GM18498 (cell line): ENCODE data around the gene FGF6.
"Not testable (repeated sequence)": the region's sequence is repeated elsewhere in the genome, so short reads cannot be mapped to it uniquely, and the experiment has no call there.

Source experiments
- ATAC-seq: cut with Tn5 transposase; IDR thresholded peaks from one replicate; pipeline ENCODE4 v1.9.1; 2021; ENCODE audit warnings: mild to moderate bottlenecking, moderate library complexity; ENCODE audit not compliant: unreplicated experiment

Gene FGF6

DNA sequence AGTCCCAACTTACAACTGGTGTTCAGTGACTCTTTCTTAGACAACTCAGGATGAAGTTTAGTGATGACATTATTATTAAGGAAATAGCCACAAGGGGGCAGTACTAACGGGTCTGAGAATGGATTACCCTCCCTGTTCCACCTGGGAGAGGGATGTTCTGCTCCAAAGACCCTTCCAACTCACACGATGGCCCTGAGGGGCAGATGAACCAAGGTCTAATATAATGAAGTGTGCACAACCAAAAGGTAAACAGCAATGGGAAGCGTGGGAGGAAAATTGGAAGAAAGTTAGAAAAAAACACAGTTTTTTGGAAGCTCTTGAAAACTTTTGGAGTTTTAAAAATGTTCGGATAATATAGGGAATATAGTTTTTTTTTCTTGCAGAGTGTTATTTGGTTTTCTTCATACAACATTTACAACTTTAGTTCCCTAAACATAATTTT lies 24.0 kb downstream of the FGF6 start:
- no peak for ATAC-seq

DNA sequence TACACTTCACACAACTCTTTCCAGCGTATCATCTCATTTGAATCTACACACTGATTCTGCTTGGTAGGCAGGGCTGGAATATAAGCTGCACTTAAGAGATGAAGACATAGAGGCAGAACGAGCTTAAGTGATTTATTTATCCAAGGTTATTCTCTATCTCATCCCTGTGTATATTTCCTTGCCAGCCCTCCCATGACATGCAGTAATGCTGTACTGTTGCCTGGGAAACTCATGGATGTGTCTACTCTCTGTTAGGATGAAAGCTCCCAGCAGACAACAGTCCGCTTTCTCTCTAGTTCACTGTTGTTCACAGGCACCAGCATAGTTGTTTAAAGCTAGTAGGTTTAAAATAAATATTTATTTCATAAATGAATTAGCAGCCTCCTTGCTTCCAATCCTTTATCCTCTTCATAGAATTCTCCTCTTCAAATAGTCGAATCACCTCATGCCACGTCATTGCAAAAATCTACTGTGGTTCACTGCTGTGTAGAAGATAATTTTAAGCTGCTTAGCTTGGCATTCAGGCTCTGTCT lies 25.4 kb downstream of the FGF6 start:
- no peak for ATAC-seq

DNA sequence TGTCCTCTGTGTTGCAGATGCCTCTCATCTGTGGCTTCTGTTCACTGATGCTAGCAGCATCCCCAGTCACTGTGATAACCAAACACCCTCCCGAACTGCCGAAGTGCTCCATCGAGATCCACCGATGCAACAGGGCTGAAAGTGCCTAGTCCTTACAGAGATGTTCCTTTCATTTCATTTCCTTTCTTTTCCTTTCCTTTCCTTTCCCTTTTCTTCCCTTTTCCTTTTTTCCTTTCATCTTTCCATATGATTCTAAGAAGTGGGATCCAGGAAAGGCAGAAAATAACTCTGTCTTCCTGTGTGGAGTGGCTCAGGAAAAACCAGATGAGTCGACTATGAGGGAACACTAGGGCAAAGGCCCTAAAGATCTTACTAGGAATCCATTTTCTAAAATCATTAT lies 26.7 kb downstream of the FGF6 start:
- ATAC-seq, result no peak

DNA sequence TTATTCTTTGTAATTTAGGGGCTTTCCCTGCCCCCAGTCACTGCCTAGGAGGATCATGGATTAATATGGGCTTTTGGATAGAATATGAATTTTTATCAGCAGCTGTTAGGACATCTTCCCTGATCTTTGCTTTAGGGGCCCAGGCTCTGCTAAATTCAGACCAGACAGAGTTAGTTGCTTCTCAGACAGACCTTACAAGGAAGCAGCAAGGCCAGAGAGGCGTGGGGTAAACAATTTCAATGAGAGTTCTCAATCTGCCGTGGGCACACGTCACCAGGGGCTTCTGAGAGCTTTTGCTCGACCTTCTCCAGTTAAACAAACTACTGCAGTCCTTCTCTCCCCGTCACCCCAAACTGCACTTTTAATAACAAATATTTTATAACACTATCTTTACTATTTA lies 27.7 kb downstream of the FGF6 start:
- ATAC-seq, result no peak

DNA sequence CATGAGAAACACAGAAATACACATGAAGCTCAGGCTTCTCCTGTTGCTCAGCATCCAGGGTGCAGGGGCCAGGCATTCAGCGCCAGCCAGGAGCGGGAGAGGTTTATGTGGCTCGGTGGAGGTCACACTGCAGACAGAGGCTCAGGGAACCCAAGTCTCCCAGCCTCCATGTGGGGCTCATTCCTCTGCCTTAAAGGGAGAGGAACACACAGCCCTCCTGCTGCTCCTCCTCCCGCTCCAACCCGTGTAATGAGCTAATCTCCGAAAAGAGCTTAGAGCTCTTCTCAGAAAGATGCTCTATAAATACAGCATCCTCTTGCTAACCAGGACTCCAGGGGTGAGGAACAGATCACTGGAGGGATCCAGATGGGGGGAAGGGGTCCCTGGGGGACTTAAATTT lies 28.2 kb downstream of the FGF6 start:
- no peak for ATAC-seq

DNA sequence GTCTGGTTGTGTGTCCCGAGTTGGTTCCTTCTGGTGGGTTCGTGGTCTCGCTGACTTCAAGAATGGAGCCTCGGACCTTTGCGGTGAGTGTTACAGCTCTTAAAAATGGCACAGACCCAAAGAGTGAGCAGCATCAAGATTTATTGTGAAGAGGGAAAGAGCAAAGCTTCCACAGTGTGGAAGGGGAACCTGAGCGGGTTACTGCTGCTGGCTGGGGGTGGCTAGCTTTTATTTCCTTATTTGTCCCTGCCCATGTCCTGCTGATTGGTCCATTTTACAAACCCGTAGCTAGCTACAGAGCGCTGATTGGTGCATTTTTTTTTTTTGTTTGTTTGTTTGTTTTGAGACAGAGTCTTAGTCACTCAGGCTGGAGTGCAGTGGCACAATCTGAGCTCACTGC lies 29.3 kb downstream of the FGF6 start:
- no peak for ATAC-seq

DNA sequence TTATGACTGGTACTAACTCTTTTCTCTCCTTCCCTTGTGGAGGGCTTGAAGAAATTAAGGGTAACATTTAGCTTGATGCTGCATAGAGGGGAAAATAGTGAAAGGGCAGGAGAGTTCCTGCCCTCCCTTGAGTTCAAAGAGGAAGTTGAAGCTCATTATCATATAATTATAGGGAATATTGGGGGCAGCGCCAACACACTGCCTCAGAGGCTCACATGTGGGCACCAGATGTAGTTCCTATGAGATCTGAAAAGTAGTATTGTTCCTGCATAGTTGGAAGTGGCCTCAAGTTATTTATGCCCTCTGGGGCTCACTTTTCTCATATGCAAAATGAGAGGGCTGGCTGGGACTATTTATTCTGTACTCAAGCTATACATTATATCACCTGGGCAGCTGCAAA lies 33.1 kb downstream of the FGF6 start:
- ATAC-seq, result no peak

DNA sequence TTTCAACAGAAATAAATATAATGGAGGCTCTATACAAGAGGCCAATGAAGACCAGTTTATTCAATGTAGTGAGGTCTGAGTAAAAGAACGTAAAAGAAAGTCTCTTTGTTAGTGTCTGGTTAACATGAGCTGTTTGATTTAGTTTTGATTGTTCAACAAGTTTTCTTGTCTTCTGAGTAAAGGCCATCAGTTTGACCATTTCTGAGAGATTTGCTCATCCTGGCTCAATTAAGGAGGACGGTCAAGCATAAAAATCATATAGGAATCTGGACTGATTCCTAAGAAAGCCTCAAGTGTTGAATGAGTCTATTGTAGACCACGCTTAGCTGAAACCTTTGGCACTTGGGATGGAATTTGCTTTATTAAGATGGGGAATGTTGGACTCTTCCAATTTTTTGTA lies 33.6 kb downstream of the FGF6 start:
- ATAC-seq, result no peak

DNA sequence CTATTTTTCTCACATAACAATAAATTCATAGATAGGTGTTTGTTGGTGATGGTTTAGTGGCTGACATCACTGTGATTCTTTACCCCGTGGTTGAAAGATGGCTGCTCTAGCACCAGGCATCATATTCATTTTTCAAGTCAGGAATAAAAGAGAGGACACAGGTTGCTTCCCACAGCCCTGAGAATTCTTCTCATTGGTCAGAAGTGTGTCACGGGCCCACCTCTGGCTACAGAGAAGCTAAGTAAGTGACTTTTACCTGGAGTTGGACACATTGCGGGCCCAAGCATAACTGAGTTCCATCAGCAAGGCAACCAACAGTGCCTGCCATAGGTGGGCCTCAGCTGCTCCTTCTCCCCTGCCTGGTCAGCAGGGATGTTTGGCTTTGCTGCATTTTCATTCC lies 38.5 kb downstream of the FGF6 start:
- no peak for ATAC-seq

DNA sequence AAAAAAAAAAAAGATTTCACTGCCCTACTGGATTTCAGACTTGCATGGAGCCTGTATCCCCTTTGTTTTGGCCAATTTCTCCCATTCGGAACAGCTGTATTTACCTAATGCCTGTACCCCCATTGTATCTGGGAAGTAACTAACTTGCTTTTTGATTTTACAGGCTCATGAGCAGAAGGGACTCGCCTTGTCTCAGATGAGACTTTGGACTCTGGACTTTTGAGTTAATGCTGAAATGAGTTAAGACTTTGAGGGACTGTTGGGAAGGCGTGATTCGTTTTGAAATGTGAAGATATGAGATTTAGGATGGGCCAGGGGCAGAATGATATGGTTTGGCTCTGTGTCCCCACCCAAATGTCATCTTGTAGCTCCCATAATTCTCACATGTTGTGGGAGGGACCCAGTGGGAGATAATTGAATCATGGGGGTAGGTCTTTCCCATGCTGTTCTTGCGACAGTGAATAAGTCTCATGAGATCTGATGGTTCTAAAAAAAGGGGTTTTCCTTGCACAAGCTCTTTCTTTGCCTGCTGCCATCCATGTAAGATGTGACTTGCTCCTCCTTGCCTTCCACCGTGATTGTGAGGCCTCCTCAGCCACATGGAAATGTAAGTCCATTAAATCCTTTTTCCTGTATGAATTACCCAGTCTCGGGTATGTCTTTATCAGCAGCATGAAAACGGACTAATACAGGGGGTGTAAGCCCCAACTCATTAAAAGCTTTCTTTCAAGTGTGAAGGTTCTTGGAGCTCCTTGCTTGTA lies 40.6 kb downstream of the FGF6 start:
- ATAC-seq, result not testable (repeated sequence)

DNA sequence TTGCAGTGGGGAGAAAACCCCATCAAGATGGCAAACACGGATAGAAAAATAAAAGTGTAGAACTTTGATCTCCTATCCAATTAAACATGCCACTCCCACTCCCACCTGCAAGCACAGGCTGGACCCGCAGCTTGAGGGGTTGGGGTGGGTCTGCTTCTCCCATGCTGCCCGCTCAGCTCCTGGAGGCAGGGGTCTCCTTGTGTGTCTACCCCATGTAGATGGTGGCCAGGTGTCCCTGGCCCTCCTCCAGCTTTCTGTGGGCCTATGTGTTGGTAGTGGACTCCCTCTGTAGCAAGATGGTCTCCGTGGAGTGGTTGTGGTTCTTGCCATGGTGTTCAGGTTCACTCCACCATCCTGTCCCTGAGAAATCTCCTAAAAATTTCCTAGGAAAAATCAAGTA lies 42.6 kb downstream of the FGF6 start:
- no peak for ATAC-seq

DNA sequence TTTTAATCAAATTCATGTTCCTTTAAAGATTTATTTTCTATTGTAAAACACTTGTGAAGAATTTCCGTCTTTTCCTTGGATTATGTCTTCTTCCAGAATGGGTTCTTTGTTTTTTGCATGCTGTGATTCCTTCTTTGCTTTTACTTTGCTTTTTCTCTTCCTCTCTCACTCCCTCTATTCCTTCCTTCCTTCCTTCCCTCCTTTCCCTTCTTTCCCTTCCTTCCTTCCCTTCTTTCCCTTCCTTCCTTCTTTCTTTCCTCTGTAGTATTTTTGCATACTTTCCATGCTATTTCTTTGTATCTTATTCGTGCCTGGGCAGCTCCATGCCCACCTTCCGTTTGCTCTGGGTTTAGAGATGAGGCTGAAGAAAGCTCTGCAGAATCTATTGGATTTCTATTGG lies 44.5 kb downstream of the FGF6 start:
- ATAC-seq, result no peak

DNA sequence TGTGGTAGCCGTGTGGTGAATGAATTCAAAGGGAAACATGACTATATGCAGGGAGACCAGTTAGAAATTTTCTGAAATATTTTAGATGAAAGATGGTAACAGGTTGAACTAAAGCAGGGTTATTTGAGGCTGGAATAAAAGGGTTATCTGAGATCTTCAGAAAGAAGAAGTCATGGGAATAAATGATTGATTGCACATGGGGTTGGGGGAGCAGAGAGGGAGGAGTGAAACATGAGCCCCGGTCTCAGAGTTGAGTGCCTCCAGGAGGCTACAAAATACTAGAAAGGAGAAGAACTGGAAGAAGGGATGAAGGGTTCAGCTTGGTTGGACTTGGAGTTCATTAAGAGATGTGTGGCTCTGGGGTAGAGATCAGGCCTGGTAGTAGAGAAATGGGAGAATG lies 49.8 kb downstream of the FGF6 start:
- no peak for ATAC-seq

DNA sequence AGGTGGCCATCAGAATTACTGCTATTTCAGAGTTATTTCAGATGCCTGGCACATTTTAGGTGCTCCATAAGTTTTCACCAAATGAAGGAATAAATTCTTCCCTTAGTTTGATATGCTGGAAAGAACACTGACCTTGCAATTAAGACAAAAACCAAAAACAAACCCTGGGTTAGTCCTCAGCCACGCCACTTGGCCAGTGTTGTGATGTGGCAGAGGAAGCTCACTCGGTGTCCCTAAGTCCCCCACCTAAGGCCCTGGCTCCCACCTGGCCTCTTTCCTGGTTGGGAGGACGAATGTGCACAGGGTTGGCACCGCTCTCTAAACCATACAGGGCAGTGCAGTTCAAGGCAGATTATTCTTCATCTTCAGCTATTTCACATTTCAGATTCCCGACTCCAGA lies 52.4 kb downstream of the FGF6 start:
- no peak for ATAC-seq

DNA sequence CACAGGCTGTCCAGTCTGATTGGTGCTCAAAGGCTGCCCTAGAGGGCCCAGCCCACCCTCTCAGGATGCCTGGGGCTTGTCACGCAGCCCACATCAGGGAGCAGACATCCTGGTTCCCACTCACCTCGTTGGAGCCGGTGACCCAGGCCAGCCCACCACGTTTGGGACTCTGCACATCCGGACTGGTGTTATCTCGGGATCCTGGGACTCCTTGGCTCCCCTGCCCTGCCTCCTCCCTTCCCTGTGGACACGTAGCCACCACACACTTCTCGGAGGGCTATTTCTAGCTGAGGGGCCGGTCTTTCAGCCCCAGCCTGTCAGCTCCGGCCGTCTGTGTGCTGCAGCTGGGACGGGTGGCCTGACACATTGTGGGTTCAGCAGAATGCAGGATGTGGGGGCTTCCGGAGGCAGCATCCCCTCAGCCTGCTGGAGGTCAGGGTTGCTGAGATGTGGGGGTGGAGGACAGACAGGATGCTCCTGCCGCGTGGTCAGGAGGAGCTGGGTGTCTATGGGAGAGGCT lies 53.3 kb downstream of the FGF6 start:
- ATAC-seq, result no peak

DNA sequence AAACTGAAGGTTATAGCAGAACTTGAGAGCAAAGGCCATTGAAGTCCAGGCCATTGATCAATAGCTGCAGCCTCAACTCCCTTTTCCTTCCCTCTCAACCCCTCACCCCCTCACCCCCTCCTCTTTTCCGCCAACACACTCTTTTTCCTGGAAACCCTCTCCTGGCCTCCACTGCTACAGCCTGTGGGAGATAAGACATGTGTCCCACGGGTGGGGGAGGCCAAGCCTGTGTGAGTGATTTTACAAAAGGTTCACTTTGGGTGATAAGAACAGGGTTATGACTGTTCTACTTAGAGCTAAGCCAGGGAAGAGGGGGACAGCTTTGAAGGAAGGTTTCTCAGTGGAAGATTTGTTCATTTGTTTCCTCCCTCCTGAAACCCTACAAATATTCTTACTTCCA lies 57.0 kb downstream of the FGF6 start:
- no peak for ATAC-seq

DNA sequence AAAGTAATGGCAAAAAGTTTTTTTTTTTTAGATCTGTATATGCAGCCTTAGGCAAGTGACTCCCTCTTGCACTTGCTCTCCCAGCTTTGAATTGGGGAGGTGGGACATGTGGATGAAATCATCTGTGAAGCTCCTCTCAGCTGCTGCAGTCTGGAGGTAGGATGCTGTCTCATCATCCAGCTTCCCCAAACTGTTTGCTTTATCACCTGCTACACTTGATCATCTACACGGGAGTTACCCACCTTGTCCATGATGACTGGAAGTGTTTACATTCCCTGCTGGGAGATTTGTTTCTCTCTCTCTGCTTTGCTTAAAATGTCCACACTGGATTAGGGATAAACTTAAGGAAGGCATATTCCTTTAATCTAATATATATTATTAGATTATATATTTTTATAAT lies 57.6 kb downstream of the FGF6 start:
- no peak for ATAC-seq

DNA sequence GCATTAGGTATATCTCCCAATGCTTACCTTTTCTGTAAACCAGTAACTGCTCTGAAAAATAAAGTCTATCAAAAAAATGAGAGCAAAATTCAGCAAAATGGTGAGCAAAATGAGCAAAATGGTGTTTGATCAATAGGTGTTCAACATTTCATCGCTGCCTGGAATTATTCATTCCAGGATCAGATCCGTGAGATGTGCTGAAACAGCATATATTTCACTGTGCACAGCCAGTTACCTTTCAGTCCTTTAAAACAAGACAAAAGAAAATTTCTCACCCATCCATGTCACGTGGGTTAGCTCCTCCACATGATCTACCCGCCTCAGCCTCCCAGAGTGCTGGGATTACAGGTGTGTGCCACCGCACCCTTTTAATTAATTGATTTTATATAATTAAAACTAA lies 58.0 kb downstream of the FGF6 start:
- ATAC-seq, result no peak

DNA sequence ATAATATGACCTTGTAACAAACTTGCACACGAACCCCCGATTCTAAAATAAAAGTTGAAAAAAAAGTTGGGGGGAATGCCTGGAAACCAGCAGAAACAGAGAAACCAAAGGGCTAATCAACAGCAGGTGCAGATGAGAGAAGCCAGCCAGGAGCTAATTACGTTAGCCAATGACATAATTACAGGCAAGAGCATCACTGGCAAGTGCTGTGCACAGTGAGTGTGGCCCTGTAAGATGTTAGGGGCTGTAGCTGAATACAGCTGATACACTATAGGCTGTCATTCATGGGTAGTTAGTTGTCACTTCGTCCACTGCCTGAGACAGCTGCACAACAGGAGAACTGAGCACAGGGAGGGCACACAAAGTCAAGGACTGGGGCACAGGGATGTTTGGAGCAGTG lies 58.8 kb downstream of the FGF6 start:
- ATAC-seq, result no peak
